ENCODE results near the gene PLA2G6. TPM values are rescaled to one million over a fixed set of nuclear protein-coding genes. Genes with fewer than 3 reads are reported as not detected.
A peak's percentile ranks its signal among the peaks of the same experiment; 100 is the strongest.

PLA2G6 gene
- total RNA-seq, 1 experiment from 2014 or later = 16.2 TPM

GRCh38 chr22:38201711-38202436 is 20.2 kb upstream of the PLA2G6 start, which contains the start of gene MAFF:
MAFF (plus strand) TSS chr22:38201994; CDS start chr22:38213854, 11,860 bp downstream.
- ATAC-seq (peak; percentile 89), DNase-seq (ENCODE audit: low read depth, low spot score) (no peak)
- ChIA-PET POLR2A (interaction anchor here (0.5 to 0.6 kb wide), 3 partner anchors 22 to 1426 kb away, joined by 3 to 14 read pairs (median 4); partner anchors contain the start of gene IFT27), CTCF (interaction anchor here (0.6 kb wide), 2 partner anchors 11 to 142 kb away, joined by 3 to 6 read pairs; no protein-coding TSS in a partner anchor)
- Histone ChIP-seq H3K4me1 (ENCODE audit: control insufficient read depth, insufficient read depth, low read length) (no peaks in the 10 kb centered on the region; the same call in 1 of the 2 replicates), H3K4me3 (ENCODE audit: low read depth in 2 of 2, low read length in 2 of 2) (peak within 1 kb of the TSS; percentile 62 to 93), H3K9me3 (ENCODE audit: control insufficient read depth, insufficient read depth, low read depth, low read length) (no peaks in the 10 kb centered on the region), H3K36me3 (ENCODE audit: control insufficient read depth, insufficient read depth, low read length) (no peaks in the 10 kb centered on the region; the same call in 1 of the 2 replicates), H3K27me3 (ENCODE audit: control insufficient read depth, insufficient read depth, low read length) (no peaks in the 10 kb centered on the region), H3K27ac (ENCODE audit: low read length) (peak within 1 kb of the TSS; percentile 52; the same call in 1 of the 2 replicates)
- intact Hi-C loops (cut with micrococcal nuclease; ENCODE audit: unreplicated experiment) = no loop called here
- TF ChIP-seq TCF7L2 (IDR thresholded peaks at IDR 0.05; ENCODE audit: low read depth, low read length) (0 out of 2 replicates have a peak, but pooled peaks have one; percentile 10), REST (IDR thresholded peaks at IDR 0.05; ENCODE audit: insufficient read depth in 1 of 2, low read depth in 2 of 2, low read length in 1 of 2) (no peak), SIN3A (IDR thresholded peaks at IDR 0.05; ENCODE audit: borderline replicate concordance, insufficient read depth, low read depth, low read length) (peak; percentile 77; the same call in 1 of the 2 replicates)
- in situ Hi-C loops (cut with HindIII; ENCODE audit: low pct_unique_long_range_greater_than_20kb, low sequenced_read_pairs) = no loop called here
- no TSS peak for BruUV-seq (replicated peaks)

- in situ Hi-C loops (cut with HindIII; ENCODE audit: low pct_unique_long_range_greater_than_20kb, low sequenced_read_pairs) (no loop called here), intact Hi-C loops (cut with micrococcal nuclease; ENCODE audit: unreplicated experiment) (no loop called here)
- Histone ChIP-seq H3K36me3 (ENCODE audit: control insufficient read depth, insufficient read depth, low read length) (no peaks in the 10 kb centered on the region; the same call in 1 of the 2 replicates), H3K27ac (ENCODE audit: low read length) (no peak overlapping the region), H3K4me3 (ENCODE audit: low read depth in 2 of 2, low read length in 2 of 2) (peak overlapping the region; percentile 62 to 64), H3K4me1 (ENCODE audit: control insufficient read depth, insufficient read depth, low read length) (no peaks in the 10 kb centered on the region; the same call in 1 of the 2 replicates), H3K9me3 (ENCODE audit: control insufficient read depth, insufficient read depth, low read depth, low read length) (no peaks in the 10 kb centered on the region), H3K27me3 (ENCODE audit: control insufficient read depth, insufficient read depth, low read length) (no peaks in the 10 kb centered on the region)
- ATAC-seq (peak; percentile 10), DNase-seq (ENCODE audit: low read depth, low spot score) (no peak)
- ChIA-PET CTCF (no interaction called here), POLR2A (no interaction called here)
- no TSS peak for BruUV-seq (replicated peaks)
- TF ChIP-seq TCF7L2 (IDR thresholded peaks at IDR 0.05; ENCODE audit: low read depth, low read length) = no peak
- no peak for TF ChIP-seq SIN3A (IDR thresholded peaks at IDR 0.05; ENCODE audit: borderline replicate concordance, insufficient read depth, low read depth, low read length)
Observed at GRCh38 chr22:38201371-38201710, 19.7 kb upstream of the PLA2G6 start.

- Histone ChIP-seq H3K27me3 (ENCODE audit: control insufficient read depth, insufficient read depth, low read length) (no peaks in the 10 kb centered on the region), H3K4me1 (ENCODE audit: control insufficient read depth, insufficient read depth, low read length) (no peaks in the 10 kb centered on the region; the same call in 1 of the 2 replicates), H3K4me3 (ENCODE audit: low read depth in 2 of 2, low read length in 2 of 2) (no peak overlapping the region), H3K27ac (ENCODE audit: low read length) (no peak overlapping the region), H3K9me3 (ENCODE audit: control insufficient read depth, insufficient read depth, low read depth, low read length) (no peaks in the 10 kb centered on the region), H3K36me3 (ENCODE audit: control insufficient read depth, insufficient read depth, low read length) (no peaks in the 10 kb centered on the region; the same call in 1 of the 2 replicates)
- TF ChIP-seq SIN3A (IDR thresholded peaks at IDR 0.05; ENCODE audit: borderline replicate concordance, insufficient read depth, low read depth, low read length) (no peak), TCF7L2 (IDR thresholded peaks at IDR 0.05; ENCODE audit: low read depth, low read length) (no peak), REST (IDR thresholded peaks at IDR 0.05; ENCODE audit: insufficient read depth in 1 of 2, low read depth in 2 of 2, low read length in 1 of 2) (no peak), POLR2AphosphoS5 (IDR thresholded peaks at IDR 0.05; ENCODE audit: low read depth, low read length) (no peak), CTCF (IDR thresholded peaks at IDR 0.05) (no peak)
- ATAC-seq (no peak), DNase-seq (ENCODE audit: low read depth, low spot score) (no peak)
- BruUV-seq (replicated peaks) = no TSS peak
- in situ Hi-C loops (cut with HindIII; ENCODE audit: low pct_unique_long_range_greater_than_20kb, low sequenced_read_pairs) = no loop called here
- ChIA-PET POLR2A (no interaction called here), CTCF (no interaction called here)
- intact Hi-C loops (cut with micrococcal nuclease; ENCODE audit: unreplicated experiment) = no loop called here
Observed at GRCh38 chr22:38199826-38200559, 18.4 kb upstream of the PLA2G6 start.
